HCEC 1CT (cell line): ENCODE measurements around the gene GPR148.

Source experiments
- DNase-seq: peaks from one replicate; pipeline ENCODE4 v3.0.0-alpha.2; 2017

GPR148 gene

DNA sequence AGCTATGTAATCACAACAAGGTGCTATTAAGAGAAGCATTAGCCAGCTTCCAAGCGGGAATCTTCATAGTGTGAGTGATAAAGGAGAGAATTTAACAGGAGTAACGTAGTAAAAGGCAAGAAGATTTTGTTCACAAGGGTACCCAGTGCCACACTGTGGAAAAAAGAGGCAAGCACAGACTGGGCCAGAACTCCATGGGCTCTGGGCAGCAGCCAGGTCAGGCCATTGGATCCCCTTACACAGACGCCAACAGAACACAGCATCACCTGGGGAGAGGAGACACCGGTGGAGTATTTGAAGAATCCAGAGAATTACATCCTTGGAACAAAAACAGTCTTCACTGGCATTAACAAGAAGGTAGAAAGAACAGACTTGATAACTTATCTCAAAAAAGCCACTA, 47.7 kb downstream of the GPR148 start:
- DNase-seq: no peak

DNA sequence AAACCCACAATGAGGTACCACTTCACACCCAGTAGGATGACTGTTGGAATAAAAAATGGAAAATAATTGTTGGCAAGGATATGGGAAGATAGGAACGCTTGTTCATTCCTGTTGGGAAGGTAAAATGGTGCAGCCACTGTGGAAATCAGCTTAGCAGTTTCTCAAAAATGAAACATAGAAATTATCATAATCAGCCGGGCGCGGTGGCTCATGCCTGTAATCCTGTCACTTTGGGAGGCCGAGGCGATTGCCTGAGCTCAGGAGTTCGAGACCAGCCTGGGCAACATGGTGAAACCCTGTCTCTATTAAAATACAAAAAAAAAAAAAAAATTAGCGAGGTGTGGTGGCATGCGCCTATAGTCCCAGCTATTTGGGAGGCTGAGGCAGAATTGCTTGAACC, 49.9 kb downstream of the GPR148 start:
- no peak for DNase-seq
